Measurements from ENCODE around the gene COL23A1. TPM values are rescaled to one million over a fixed set of nuclear protein-coding genes. Genes with fewer than 3 reads are reported as not detected.

The COL23A1 gene
- total RNA-seq, 1 experiment from 2014 or later: not detected

DNA sequence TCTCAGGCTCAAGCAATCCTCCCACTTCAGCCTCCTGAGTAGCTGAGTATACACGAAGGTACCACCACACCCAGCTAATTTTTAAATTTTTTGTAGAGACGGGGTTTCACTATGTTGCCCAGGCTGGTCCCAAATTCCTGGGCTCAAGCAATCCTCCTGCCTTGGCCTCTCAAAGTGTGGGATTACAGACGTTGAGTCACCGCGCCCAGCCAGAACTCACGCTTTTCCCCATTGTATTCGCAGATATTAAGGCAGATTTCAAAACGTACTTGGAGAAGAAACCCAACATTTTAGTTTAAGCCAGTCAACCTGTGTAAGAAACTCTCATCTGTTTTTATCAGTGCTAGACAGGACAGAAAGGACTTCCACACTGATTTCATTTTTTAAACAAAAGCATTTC lies 26.6 kb downstream of the COL23A1 start:
- BruUV-seq (replicated peaks): no TSS peak
- Histone ChIP-seq H3K36me3 (ENCODE audit: low read depth, low read length) (no peaks in the 10 kb centered on the region), H3K4me2 (ENCODE audit: low read length) (no peak overlapping the region), H3F3A (ENCODE audit: low read length, unreplicated experiment) (no peaks in the 10 kb centered on the region), H3K27ac (ENCODE audit: low read length) (no peak overlapping the region), H3K27me3 (ENCODE audit: low read length) (peaks cover 49% of the 10 kb centered on the region), H3K79me2 (ENCODE audit: low read length) (no peaks in the 10 kb centered on the region), H2AFZ (ENCODE audit: low read length) (no peak overlapping the region), H3K4me3 (ENCODE audit: low read length) (no peak overlapping the region), H3K9ac (ENCODE audit: low read length) (no peak overlapping the region), H4K20me1 (ENCODE audit: low read length) (no peaks in the 10 kb centered on the region), H3K9me3 (ENCODE audit: low read length) (no peaks in the 10 kb centered on the region), H3K4me1 (ENCODE audit: insufficient read depth, low read length) (no peaks in the 10 kb centered on the region), H3K9me2 (replicated peaks; ENCODE audit: low read length) (no peaks in the 10 kb centered on the region)
- DNase-seq (no peak), ATAC-seq (no peak)
- POLR2A ChIA-PET (ENCODE audit: unreplicated experiment): no interaction called here
- intact Hi-C loops (cut with micrococcal nuclease): no loop called here
- CTCF ChIA-PET: interaction anchor here (0.7 kb wide), 1 partner anchor 716 kb away, joined by 3 read pairs; no protein-coding TSS in a partner anchor
- TF ChIP-seq EZH2phosphoT487 (IDR thresholded peaks at IDR 0.05; ENCODE audit: borderline replicate concordance, low read length) (no peak), EZH2 (IDR thresholded peaks at IDR 0.05; ENCODE audit: low read length, unreplicated experiment) (no peak)
- TF ChIP-seq, protein P1, sequence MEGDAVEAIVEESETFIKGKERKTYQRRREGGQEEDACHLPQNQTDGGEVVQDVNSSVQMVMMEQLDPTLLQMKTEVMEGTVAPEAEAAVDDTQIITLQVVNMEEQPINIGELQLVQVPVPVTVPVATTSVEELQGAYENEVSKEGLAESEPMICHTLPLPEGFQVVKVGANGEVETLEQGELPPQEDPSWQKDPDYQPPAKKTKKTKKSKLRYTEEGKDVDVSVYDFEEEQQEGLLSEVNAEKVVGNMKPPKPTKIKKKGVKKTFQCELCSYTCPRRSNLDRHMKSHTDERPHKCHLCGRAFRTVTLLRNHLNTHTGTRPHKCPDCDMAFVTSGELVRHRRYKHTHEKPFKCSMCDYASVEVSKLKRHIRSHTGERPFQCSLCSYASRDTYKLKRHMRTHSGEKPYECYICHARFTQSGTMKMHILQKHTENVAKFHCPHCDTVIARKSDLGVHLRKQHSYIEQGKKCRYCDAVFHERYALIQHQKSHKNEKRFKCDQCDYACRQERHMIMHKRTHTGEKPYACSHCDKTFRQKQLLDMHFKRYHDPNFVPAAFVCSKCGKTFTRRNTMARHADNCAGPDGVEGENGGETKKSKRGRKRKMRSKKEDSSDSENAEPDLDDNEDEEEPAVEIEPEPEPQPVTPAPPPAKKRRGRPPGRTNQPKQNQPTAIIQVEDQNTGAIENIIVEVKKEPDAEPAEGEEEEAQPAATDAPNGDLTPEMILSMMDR (conservative IDR thresholded peaks at IDR 0.05; ENCODE audit: low read depth, low read length): no peak

GRCh38 chr5:178561746-178562264 lies 28.4 kb downstream of the COL23A1 start:
- intact Hi-C loops (cut with micrococcal nuclease): no loop called here
- Histone ChIP-seq H3K27ac (ENCODE audit: low read length) (no peak overlapping the region), H3K9me3 (ENCODE audit: low read length) (no peaks in the 10 kb centered on the region), H3K4me3 (ENCODE audit: low read length) (no peak overlapping the region), H3F3A (ENCODE audit: low read length, unreplicated experiment) (no peaks in the 10 kb centered on the region), H3K4me1 (ENCODE audit: insufficient read depth, low read length) (no peaks in the 10 kb centered on the region), H2AFZ (ENCODE audit: low read length) (no peak overlapping the region), H3K27me3 (ENCODE audit: low read length) (peaks cover 58% of the 10 kb centered on the region), H3K9ac (ENCODE audit: low read length) (no peak overlapping the region), H3K4me2 (ENCODE audit: low read length) (no peak overlapping the region), H3K9me2 (replicated peaks; ENCODE audit: low read length) (no peaks in the 10 kb centered on the region), H4K20me1 (ENCODE audit: low read length) (no peaks in the 10 kb centered on the region), H3K79me2 (ENCODE audit: low read length) (no peaks in the 10 kb centered on the region), H3K36me3 (ENCODE audit: low read depth, low read length) (no peaks in the 10 kb centered on the region)
- BruUV-seq (replicated peaks): no TSS peak
- no peak for TF ChIP-seq EZH2phosphoT487 (IDR thresholded peaks at IDR 0.05; ENCODE audit: borderline replicate concordance, low read length)
- TF ChIP-seq, protein P1 (conservative IDR thresholded peaks at IDR 0.05; ENCODE audit: low read depth, low read length): no peak
- no peak for TF ChIP-seq EZH2 (IDR thresholded peaks at IDR 0.05; ENCODE audit: low read length, unreplicated experiment)
- ChIA-PET CTCF (no interaction called here), POLR2A (ENCODE audit: unreplicated experiment) (no interaction called here)
- ATAC-seq (no peak), DNase-seq (no peak)

GRCh38 chr5:178560911-178561310 lies 29.3 kb downstream of the COL23A1 start:
- no peak for DNase-seq
- no peak overlapping the region for H3K4me2 ChIP-seq (ENCODE audit: low read length)
- no peaks in the 10 kb centered on the region for H3K9me2 ChIP-seq (replicated peaks; ENCODE audit: low read length)
- no peak for ATAC-seq
- H4K20me1 ChIP-seq (ENCODE audit: low read length): no peaks in the 10 kb centered on the region
- intact Hi-C loops (cut with micrococcal nuclease): no loop called here
- H3K27ac ChIP-seq (ENCODE audit: low read length): no peak overlapping the region
- no TSS peak for BruUV-seq (replicated peaks)
- no peaks in the 10 kb centered on the region for H3K36me3 ChIP-seq (ENCODE audit: low read depth, low read length)
- no peak overlapping the region for H3K9ac ChIP-seq (ENCODE audit: low read length)
- H3F3A ChIP-seq (ENCODE audit: low read length, unreplicated experiment): no peaks in the 10 kb centered on the region
- H3K27me3 ChIP-seq (ENCODE audit: low read length): peaks cover 58% of the 10 kb centered on the region
- CTCF ChIA-PET: no interaction called here
- POLR2A ChIA-PET (ENCODE audit: unreplicated experiment): no interaction called here
- no peak overlapping the region for H3K4me3 ChIP-seq (ENCODE audit: low read length)
- no peaks in the 10 kb centered on the region for H3K9me3 ChIP-seq (ENCODE audit: low read length)
- no peaks in the 10 kb centered on the region for H3K4me1 ChIP-seq (ENCODE audit: insufficient read depth, low read length)
- TF ChIP-seq EZH2 (IDR thresholded peaks at IDR 0.05; ENCODE audit: low read length, unreplicated experiment) (no peak), EZH2phosphoT487 (IDR thresholded peaks at IDR 0.05; ENCODE audit: borderline replicate concordance, low read length) (no peak)
- TF ChIP-seq, protein P1 (conservative IDR thresholded peaks at IDR 0.05; ENCODE audit: low read depth, low read length): no peak
- H3K79me2 ChIP-seq (ENCODE audit: low read length): no peaks in the 10 kb centered on the region
- H2AFZ ChIP-seq (ENCODE audit: low read length): no peak overlapping the region

Data from PC-3 (cell line).